ENCODE results near the gene POU6F1. TPM values are rescaled to one million over a fixed set of nuclear protein-coding genes. Genes with fewer than 3 reads are reported as not detected.

Gene POU6F1
- 1.6 TPM for total RNA-seq (2013)
- polyA plus RNA-seq (1 to 10 TPM in 1 of 3 donors, under 1 TPM in 1, not detected in 1; 0.65 to 5.2 TPM), polyA minus RNA-seq (0.55 and 3.0 TPM in 2 replicates), total RNA-seq (0.87 to 4.5 (median 3.6) reads per million in 11 experiments)

DNA sequence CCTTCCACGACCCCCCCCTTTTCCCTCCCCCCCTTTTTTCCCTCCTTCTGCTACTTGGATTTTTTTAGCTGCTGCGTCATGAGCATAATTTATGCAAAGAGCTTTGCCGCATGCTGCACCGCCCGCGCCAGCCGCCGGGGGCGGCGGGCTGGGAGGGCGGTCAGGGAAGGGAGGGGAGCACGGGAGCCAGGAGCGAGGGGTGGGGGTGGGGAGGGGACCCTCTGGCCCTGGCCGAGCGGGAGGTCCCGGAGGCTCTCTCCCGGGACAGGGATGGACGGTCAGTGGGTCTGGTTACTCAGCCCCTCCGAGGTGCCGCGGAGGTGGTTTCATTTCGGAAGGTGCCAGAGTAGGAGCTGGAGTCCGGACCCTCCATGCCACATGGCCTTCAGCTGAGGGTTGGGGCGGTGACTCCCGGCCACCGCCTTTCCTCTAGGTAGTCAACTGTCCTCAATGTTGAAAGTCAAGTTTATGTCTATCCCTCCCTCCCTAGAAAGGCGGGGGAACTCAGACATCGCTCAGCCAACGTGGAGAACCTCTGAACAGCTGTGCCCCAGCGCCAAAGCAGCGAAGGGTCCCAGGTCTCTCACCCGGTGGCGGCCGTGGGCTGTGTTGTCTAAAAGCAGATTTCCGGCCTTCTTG, at the start of gene POU6F1:
TSS of gene POU6F1 (minus strand) at position 95 of the 639 bp plus-strand sequence. CDS start 11,226 bp downstream, outside the sequence.
- Mint-ChIP-seq H3K9me3 (peaks cover 0 to 2% (median 0%) of the 10 kb centered on the region in 7 donors), H3K27ac (peak within 1 kb of the TSS; percentile 82 to 89 (median 85)), H3K4me1 (peaks cover 11% of the 10 kb centered on the region), H3K4me3 (peak within 1 kb of the TSS; percentile 93 to 95), H3K27me3 (ENCODE audit: low read depth in 3 of 3) (peaks cover 0 to 2% (median 0%) of the 10 kb centered on the region in 3 donors), H3K36me3 (peaks cover 0 to 3% of the 10 kb centered on the region in 2 donors)
- TF ChIP-seq, protein P1, sequence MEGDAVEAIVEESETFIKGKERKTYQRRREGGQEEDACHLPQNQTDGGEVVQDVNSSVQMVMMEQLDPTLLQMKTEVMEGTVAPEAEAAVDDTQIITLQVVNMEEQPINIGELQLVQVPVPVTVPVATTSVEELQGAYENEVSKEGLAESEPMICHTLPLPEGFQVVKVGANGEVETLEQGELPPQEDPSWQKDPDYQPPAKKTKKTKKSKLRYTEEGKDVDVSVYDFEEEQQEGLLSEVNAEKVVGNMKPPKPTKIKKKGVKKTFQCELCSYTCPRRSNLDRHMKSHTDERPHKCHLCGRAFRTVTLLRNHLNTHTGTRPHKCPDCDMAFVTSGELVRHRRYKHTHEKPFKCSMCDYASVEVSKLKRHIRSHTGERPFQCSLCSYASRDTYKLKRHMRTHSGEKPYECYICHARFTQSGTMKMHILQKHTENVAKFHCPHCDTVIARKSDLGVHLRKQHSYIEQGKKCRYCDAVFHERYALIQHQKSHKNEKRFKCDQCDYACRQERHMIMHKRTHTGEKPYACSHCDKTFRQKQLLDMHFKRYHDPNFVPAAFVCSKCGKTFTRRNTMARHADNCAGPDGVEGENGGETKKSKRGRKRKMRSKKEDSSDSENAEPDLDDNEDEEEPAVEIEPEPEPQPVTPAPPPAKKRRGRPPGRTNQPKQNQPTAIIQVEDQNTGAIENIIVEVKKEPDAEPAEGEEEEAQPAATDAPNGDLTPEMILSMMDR (IDR thresholded peaks at IDR 0.05), result peak; percentile 70
- H3K4me3 ChIP-seq (replicated peaks in 1 of 3; ENCODE audit: low read depth in 2 of 3, low read length in 3 of 3), result peak within 1 kb of the TSS; percentile 88 to 95 (median 94)
- H3K79me2 ChIP-seq (ENCODE audit: insufficient read depth, low read length), result no peaks in the 10 kb centered on the region
- H3K4me2 ChIP-seq (replicated peaks; ENCODE audit: extremely low read depth, low read length, poor library complexity, severe bottlenecking), result peak within 1 kb of the TSS; percentile 92
- peak; percentile 68 to 78 (median 69) for DNase-seq
- peak within 1 kb of the TSS; percentile 95 for H2AFZ ChIP-seq (ENCODE audit: insufficient read depth, low read depth, low read length, poor library complexity, severe bottlenecking)
- peak within 1 kb of the TSS; percentile 85 for H3K9ac ChIP-seq (ENCODE audit: insufficient read depth, low read length, poor library complexity, severe bottlenecking)
- peaks cover 0 to 7% of the 10 kb centered on the region in 2 donors for H3K27me3 ChIP-seq (ENCODE audit: control insufficient read depth in 2 of 2, insufficient read depth in 2 of 2, low read length in 2 of 2)
- no peaks in the 10 kb centered on the region for H3K36me3 ChIP-seq (replicated peaks in 1 of 2; ENCODE audit: control insufficient read depth in 1 of 2, insufficient read depth in 2 of 2, low read length in 2 of 2)
- peak within 1 kb of the TSS; percentile 14 to 90 for H3K27ac ChIP-seq (ENCODE audit: low read depth in 1 of 2, low read length in 2 of 2)
- 0% methylated on average over 28 of the region's 35 CpGs for WGBS (ENCODE audit: insufficient coverage)
- H3K9me3 ChIP-seq (replicated peaks in 1 of 2; ENCODE audit: control insufficient read depth in 1 of 2, insufficient read depth in 1 of 2, low read length in 2 of 2), result no peaks in the 10 kb centered on the region
- no peaks in the 10 kb centered on the region for H4K20me1 ChIP-seq (ENCODE audit: insufficient read depth, low read length)
- peaks cover 13 to 17% of the 10 kb centered on the region in 2 donors for H3K4me1 ChIP-seq (ENCODE audit: control insufficient read depth in 1 of 2, insufficient read depth in 2 of 2, low read length in 2 of 2)
- intact Hi-C loops (cut with micrococcal nuclease), result loop anchor here (2.0 to 10.0 kb wide), 3 partner anchors 21 to 47 kb away; partner anchors contain the start of gene DAZAP2 (in 1 of the 2)

GRCh38 chr12:51265024-51265423, 47.2 kb upstream of the POU6F1 start:
- no peak overlapping the region for H3K9ac ChIP-seq (ENCODE audit: insufficient read depth, low read length, poor library complexity, severe bottlenecking)
- no peaks in the 10 kb centered on the region for H4K20me1 ChIP-seq (ENCODE audit: insufficient read depth, low read length)
- peaks cover 7 to 10% of the 10 kb centered on the region in 2 donors for H3K4me1 ChIP-seq (ENCODE audit: control insufficient read depth in 1 of 2, insufficient read depth in 2 of 2, low read length in 2 of 2)
- H3K4me3 Mint-ChIP-seq, result no peak overlapping the region
- peaks cover 0 to 5% (median 0%) of the 10 kb centered on the region in 7 donors for H3K9me3 Mint-ChIP-seq
- intact Hi-C loops (cut with micrococcal nuclease), result loop anchor here in 1 of 2 donors (10.0 kb wide), 2 partner anchors 50 to 80 kb away; partner anchors contain the start of genes CELA1 and POU6F1
- H3K27me3 Mint-ChIP-seq (ENCODE audit: low read depth in 3 of 3), result peaks cover 12 to 26% (median 21%) of the 10 kb centered on the region in 3 donors
- no peak overlapping the region for H3K4me3 ChIP-seq (replicated peaks in 1 of 3; ENCODE audit: low read depth in 2 of 3, low read length in 3 of 3)
- H3K4me1 Mint-ChIP-seq, result peaks cover 14% of the 10 kb centered on the region
- H2AFZ ChIP-seq (ENCODE audit: insufficient read depth, low read depth, low read length, poor library complexity, severe bottlenecking), result no peak overlapping the region
- TF ChIP-seq, protein P1 (IDR thresholded peaks at IDR 0.05), result no peak
- no peaks in the 10 kb centered on the region for H3K79me2 ChIP-seq (ENCODE audit: insufficient read depth, low read length)
- H3K27ac ChIP-seq (ENCODE audit: low read depth in 1 of 2, low read length in 2 of 2), result no peak overlapping the region
- DNase-seq, result no peak
- no peak overlapping the region for H3K4me2 ChIP-seq (replicated peaks; ENCODE audit: extremely low read depth, low read length, poor library complexity, severe bottlenecking)
- H3K27me3 ChIP-seq (ENCODE audit: control insufficient read depth in 2 of 2, insufficient read depth in 2 of 2, low read length in 2 of 2), result peaks cover 8 to 16% of the 10 kb centered on the region in 2 donors
- H3K36me3 ChIP-seq (replicated peaks in 1 of 2; ENCODE audit: control insufficient read depth in 1 of 2, insufficient read depth in 2 of 2, low read length in 2 of 2), result no peaks in the 10 kb centered on the region
- H3K9me3 ChIP-seq (replicated peaks in 1 of 2; ENCODE audit: control insufficient read depth in 1 of 2, insufficient read depth in 1 of 2, low read length in 2 of 2), result peaks cover 0 to 5% of the 10 kb centered on the region in 2 donors
- peaks cover 0 to 8% of the 10 kb centered on the region in 2 donors for H3K36me3 Mint-ChIP-seq
- no peak overlapping the region for H3K27ac Mint-ChIP-seq

All from CD14-positive monocyte (primary cell).